BLaER1 (cell line): ENCODE measurements around the gene LRRC8B.

Source experiments
- H3K27ac ChIP-seq: shearing (Covaris generic); formaldehyde crosslinking; 2 replicates; pipeline ENCODE4 v1.8.1; 2022
- H3K27me3 ChIP-seq: shearing (Covaris generic); formaldehyde crosslinking; 2 replicates; pipeline ENCODE4 v1.8.1; 2022
- H3K36me3 ChIP-seq: shearing (Covaris generic); formaldehyde crosslinking; 2 replicates; pipeline ENCODE4 v1.8.1; 2022
- H3K4me1 ChIP-seq: shearing (Covaris generic); formaldehyde crosslinking; 2 replicates; pipeline ENCODE4 v1.8.1; 2022
- H3K4me2 ChIP-seq: shearing (Covaris generic); formaldehyde crosslinking; 2 replicates; pipeline ENCODE4 v1.8.1; 2022
- H3K4me3 ChIP-seq: shearing (Covaris generic); formaldehyde crosslinking; 2 replicates; pipeline ENCODE4 v1.8.1; 2022
- H3K9ac ChIP-seq: shearing (Covaris generic); formaldehyde crosslinking; 2 replicates; pipeline ENCODE4 v1.8.1; 2022
- H3K9me3 ChIP-seq: shearing (Covaris generic); formaldehyde crosslinking; 2 replicates; pipeline ENCODE4 v1.8.1; 2022
- H4K20me1 ChIP-seq: shearing (Covaris generic); formaldehyde crosslinking; 2 replicates; pipeline ENCODE4 v1.8.1; 2022
- Cebpa-rat ChIP-seq: shearing (Covaris generic); IDR thresholded peaks from 2 replicates; pipeline ENCODE4 v1.8.1; 2022

The LRRC8B gene

DNA sequence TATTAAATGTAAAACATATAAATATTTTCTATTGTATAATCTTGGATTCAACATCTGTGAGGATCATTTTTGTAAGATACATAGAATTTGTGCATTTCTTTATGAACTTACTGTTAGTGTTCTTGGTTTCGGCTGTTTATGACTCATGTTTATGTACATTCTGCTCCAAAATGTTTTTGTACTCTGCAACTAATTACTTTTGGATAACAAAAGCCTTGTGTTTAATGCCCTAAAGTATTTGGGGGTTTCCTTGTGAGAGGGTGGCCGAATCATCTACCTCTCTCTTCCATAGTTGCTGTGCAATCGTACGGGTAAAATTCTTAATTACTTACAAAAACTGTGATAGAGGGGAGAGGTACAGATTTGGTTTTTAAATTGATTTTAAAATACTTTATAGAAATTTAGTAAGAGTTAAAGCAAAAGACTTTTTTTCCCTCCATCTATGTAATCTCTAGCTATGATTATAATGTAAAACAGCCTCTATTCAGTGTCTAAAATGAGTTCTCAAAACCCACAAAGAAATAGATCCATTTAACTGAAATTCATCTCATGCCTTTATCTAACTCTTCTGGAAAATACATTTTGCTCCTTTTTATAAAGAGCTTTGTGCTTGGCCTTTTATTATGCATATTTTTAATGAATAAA is 69.6 kb downstream of the LRRC8B start:
- TF ChIP-seq Cebpa-rat = no peak
- peaks cover 4% of the 10 kb centered on the region for H3K4me1 ChIP-seq
- H3K9ac ChIP-seq = no peak overlapping the region

DNA sequence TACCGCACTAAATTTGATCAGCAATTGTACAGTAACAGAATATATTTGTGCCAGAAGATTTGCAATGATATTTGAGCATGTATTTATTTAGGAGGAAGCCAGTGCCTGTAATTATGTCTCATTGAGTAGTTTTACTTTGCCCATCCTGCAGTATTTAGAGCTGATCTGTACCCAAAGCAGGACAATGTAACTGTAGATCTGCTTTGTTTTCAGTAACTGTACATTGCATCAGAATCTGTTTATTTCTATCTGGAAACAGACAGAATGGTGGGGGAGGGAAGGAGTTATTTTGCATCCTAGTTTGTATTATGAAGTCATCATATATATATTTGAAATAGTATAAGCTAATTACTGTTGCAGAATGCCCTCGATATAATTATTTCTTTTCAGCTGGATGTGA is 72.1 kb downstream of the LRRC8B start:
- Histone ChIP-seq H3K9ac (no peak overlapping the region), H4K20me1 (peaks cover 34% of the 10 kb centered on the region), H3K27ac (no peak overlapping the region), H3K4me3 (no peak overlapping the region), H3K4me1 (no peaks in the 10 kb centered on the region), H3K9me3 (no peaks in the 10 kb centered on the region), H3K36me3 (peaks cover 30% of the 10 kb centered on the region), H3K27me3 (no peaks in the 10 kb centered on the region), H3K4me2 (no peak overlapping the region)
- no peak for TF ChIP-seq Cebpa-rat

More for the DNA sequence above, 69.6 kb downstream of the LRRC8B start:
- Histone ChIP-seq H3K27ac (no peak overlapping the region), H3K4me3 (no peak overlapping the region), H3K27me3 (no peaks in the 10 kb centered on the region), H3K9me3 (no peaks in the 10 kb centered on the region), H3K36me3 (peaks cover 37% of the 10 kb centered on the region), H4K20me1 (peaks cover 49% of the 10 kb centered on the region), H3K4me2 (no peak overlapping the region)

DNA sequence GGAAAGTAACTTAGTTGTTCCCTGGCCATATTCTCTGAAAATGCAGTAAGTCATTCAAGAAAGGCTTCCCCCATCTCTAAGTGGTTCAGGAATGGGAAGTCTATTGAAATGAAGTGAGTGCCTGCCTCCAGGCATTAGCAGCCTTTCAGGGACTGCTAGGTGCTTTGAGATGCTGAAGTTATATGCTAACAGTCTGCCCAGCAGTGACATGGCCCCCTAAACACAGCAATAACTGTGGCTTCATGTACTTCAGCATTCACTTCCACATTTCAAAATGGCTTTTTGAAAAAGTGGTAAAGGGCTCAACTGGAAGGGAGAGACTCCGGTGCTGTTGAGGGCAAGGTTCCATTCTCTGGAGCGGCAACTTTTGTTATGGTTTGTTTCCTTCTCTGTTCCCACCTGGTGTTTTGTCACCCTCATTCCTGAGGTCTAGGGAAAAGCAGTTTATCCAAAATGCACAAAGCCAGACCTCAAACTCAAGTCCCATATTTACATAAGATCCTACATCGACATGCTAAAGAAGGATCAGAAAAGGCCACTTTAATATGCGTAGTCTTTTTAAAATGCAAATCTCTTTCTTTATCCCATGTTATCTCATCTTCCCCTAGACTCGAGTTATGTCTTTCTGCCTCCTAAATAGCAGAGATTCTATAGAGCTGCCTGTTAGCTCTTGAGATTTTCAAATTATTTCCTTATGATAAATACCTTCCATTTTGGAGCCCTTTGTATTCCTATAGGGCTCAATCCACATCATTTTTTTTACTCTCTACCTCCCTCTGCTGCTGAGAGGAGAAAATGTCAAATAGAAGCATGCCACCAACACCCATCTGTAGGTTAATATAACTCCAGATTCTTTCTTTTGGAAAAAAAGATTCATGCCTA is 74.1 kb downstream of the LRRC8B start:
- Histone ChIP-seq H3K4me1 (no peaks in the 10 kb centered on the region), H3K27me3 (no peaks in the 10 kb centered on the region), H3K36me3 (peaks cover 19% of the 10 kb centered on the region), H3K4me2 (no peak overlapping the region), H4K20me1 (peaks cover 18% of the 10 kb centered on the region; the same call in 1 of the 2 replicates), H3K9ac (no peak overlapping the region), H3K9me3 (no peaks in the 10 kb centered on the region), H3K27ac (no peak overlapping the region), H3K4me3 (no peak overlapping the region)
- no peak for TF ChIP-seq Cebpa-rat

DNA sequence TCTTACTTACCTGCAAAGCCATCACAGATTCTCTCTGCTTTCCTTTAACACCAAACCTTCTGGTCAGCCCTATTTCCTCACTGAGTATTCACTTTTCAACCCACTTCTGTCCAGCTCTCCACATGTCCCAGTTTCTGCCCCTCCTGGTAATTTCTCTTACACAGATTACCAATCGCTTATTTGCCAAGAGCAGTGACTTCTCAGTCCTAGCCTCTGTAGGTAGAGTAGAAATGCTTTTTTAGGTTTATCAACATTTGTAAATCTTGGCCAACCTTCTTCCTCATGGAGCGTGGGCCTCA is 74.7 kb downstream of the LRRC8B start:
- Histone ChIP-seq H3K27ac (no peak overlapping the region), H3K9me3 (no peaks in the 10 kb centered on the region), H3K36me3 (peaks cover 19% of the 10 kb centered on the region; the same call in 1 of the 2 replicates), H3K27me3 (no peaks in the 10 kb centered on the region), H4K20me1 (peaks cover 18% of the 10 kb centered on the region; the same call in 1 of the 2 replicates), H3K4me2 (no peak overlapping the region), H3K4me1 (no peaks in the 10 kb centered on the region), H3K4me3 (no peak overlapping the region), H3K9ac (no peak overlapping the region)
- TF ChIP-seq Cebpa-rat = no peak

DNA sequence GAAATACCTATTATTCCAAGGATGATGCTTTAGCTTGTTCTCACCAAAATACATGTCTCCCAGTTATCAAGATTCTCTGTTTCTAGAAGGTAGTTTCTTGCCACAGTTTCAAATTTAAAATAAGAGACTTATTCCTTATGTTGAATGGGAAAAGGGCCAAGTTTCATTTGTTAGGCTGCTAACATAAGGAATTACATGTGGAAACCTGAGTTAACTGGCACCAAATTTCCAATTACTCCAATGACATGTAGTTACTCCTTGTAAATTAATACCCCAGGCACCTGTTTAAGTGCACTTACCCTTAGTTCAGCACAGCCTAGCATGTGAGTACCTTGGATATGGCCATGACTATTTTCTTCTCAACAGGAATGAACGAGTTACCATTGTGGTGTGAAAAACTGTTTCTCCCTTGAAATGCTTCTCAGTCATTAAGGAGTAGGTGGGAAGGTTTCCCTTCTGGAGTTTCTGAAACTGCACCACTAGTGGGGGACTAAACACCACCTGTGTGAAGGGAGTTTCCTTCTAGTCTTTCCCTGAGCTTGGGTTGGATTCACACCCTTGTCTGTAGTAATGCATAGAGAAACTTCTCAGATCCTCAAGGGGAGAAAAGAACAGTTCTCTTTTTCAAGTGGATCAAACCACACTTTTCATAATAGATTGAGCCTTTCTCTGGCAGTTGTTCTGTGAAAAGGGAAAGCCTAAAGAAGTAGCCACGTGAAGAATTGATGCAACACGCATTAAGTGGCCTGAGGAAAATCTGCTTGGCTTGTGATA is 76.0 kb downstream of the LRRC8B start:
- no peak overlapping the region for H3K27ac ChIP-seq
- peaks cover 12% of the 10 kb centered on the region; the same call in 1 of the 2 replicates for H3K36me3 ChIP-seq
- H3K4me2 ChIP-seq = no peak overlapping the region
- H4K20me1 ChIP-seq = peaks cover 18% of the 10 kb centered on the region; the same call in 1 of the 2 replicates
- H3K9me3 ChIP-seq = no peaks in the 10 kb centered on the region
- peaks cover 3% of the 10 kb centered on the region; the same call in 1 of the 2 replicates for H3K4me1 ChIP-seq
- TF ChIP-seq Cebpa-rat = no peak
- no peak overlapping the region for H3K4me3 ChIP-seq
- H3K27me3 ChIP-seq = no peaks in the 10 kb centered on the region
- no peak overlapping the region for H3K9ac ChIP-seq

DNA sequence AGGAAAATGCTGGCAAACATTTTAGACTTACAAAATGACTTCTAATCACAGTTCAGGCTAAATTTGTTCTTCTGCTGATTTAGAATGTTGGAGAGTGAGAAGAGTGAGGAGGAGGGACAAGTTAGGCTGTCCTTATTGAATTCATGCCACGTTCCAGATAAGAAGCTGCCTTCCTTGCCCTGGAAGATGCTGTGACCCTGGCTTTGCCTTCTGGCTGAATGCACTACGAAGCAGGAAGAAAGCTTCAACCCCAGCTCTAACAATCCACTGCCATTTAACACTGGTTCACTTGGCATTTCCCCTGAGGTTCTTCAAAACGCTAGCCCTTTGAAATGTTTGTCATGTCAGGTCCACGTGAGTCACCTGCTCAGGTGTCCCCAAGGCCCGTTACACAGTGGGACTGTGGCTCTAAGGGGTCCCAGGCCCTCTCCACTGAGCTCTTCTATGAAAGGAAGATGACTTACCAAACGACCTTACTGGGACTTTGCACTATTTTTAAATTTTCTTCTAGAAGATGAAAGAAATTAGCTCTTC is 78.3 kb downstream of the LRRC8B start:
- H3K36me3 ChIP-seq = peaks cover 12% of the 10 kb centered on the region; the same call in 1 of the 2 replicates
- H3K9me3 ChIP-seq = no peaks in the 10 kb centered on the region
- TF ChIP-seq Cebpa-rat = no peak
- H3K9ac ChIP-seq = no peak overlapping the region
- H3K4me1 ChIP-seq = peaks cover 15% of the 10 kb centered on the region
- H4K20me1 ChIP-seq = peaks cover 10% of the 10 kb centered on the region; the same call in 1 of the 2 replicates
- no peaks in the 10 kb centered on the region for H3K27me3 ChIP-seq
- no peak overlapping the region for H3K4me3 ChIP-seq
- no peak overlapping the region for H3K27ac ChIP-seq
- no peak overlapping the region for H3K4me2 ChIP-seq

DNA sequence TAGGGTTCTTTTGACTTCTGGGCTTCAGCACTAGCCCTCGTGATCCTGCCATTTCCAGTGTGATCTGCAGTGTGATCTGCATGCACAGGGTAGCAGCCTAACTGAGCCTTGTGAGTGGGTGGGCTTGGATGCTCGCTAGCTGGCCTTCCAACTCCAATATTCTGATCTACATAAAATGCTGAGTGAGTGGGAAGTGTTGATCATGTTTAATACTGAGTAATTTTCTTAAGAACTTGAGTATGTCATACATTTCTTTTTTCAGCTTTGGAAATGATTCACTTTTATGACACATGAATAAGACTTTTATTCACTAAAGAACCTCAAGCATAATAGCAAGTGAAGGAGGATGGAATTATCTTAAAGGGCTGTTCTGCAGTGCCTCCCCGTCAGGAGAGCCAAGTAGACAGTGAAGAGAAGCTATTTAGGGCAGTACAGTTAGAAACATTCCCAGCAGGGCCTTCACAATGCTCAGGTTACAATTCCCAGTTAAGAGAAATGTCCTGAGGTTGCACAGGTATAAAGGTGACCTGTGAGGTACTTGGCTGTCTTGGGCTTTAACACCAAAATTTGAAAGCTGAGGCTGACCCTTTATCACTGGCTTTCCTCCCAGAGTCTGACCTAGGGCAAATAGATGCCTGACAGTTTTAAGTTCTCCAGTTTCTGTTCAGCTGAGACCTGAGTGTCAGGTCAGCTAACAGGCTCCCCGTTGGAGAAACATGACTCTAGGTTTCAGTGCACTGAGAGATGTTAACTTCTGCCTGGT is 79.2 kb downstream of the LRRC8B start:
- Histone ChIP-seq H3K4me3 (no peak overlapping the region), H3K9me3 (no peaks in the 10 kb centered on the region), H4K20me1 (peaks cover 10% of the 10 kb centered on the region; the same call in 1 of the 2 replicates), H3K27me3 (no peaks in the 10 kb centered on the region), H3K36me3 (peaks cover 10% of the 10 kb centered on the region; the same call in 1 of the 2 replicates), H3K9ac (no peak overlapping the region), H3K4me1 (peaks cover 21% of the 10 kb centered on the region), H3K4me2 (no peak overlapping the region), H3K27ac (no peak overlapping the region)
- TF ChIP-seq Cebpa-rat = no peak

DNA sequence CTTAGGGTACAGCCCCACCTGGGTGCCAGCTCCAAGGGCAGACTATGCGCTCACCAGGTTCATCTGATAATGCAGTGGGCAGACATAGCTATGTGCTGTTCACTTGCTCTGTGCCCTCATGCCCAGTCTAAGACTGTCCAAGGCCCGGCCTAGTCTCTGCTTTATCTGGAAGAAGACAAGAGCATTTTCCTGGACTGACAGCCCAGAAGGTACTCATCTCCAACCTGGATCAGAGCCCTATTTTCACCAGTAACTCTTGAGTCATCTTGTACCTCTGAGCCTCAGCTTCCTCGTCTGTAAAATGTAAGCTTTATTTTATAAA is 79.7 kb downstream of the LRRC8B start:
- TF ChIP-seq Cebpa-rat = no peak
- Histone ChIP-seq H3K4me3 (no peak overlapping the region), H3K9me3 (no peaks in the 10 kb centered on the region), H3K27ac (no peak overlapping the region), H4K20me1 (peaks cover 8% of the 10 kb centered on the region; the same call in 1 of the 2 replicates), H3K36me3 (peaks cover 15% of the 10 kb centered on the region), H3K9ac (no peak overlapping the region), H3K4me2 (no peak overlapping the region), H3K4me1 (peaks cover 21% of the 10 kb centered on the region), H3K27me3 (no peaks in the 10 kb centered on the region)

DNA sequence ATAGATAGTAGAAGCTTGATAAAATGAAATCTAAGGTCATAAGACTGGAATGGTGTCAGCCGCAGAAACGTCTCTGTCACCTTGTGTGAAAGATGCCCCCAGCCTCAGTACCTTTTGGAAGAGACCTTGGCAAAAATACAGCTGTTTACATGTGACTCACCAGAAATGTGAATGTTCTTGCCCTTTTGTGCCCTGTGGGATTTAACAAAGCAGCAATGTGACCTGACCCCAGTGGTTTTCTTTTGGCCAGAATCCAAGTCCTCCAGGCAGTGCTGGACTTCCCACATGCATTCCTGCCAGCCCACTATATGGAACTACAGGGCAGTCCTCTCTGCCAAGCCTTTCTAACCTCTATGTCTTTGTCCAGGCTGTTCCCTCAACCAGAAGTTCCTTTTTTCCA is 81.1 kb downstream of the LRRC8B start:
- Histone ChIP-seq H3K9ac (no peak overlapping the region), H3K9me3 (no peaks in the 10 kb centered on the region), H3K27me3 (no peaks in the 10 kb centered on the region), H3K36me3 (peaks cover 28% of the 10 kb centered on the region), H4K20me1 (no peaks in the 10 kb centered on the region), H3K4me2 (0 out of 2 replicates have a peak overlapping the region, but pooled peaks have one; percentile 10), H3K4me3 (no peak overlapping the region), H3K4me1 (peaks cover 28% of the 10 kb centered on the region), H3K27ac (no peak overlapping the region)
- TF ChIP-seq Cebpa-rat = no peak
